ENCODE measurements around the gene MLEC.

Gene MLEC

DNA sequence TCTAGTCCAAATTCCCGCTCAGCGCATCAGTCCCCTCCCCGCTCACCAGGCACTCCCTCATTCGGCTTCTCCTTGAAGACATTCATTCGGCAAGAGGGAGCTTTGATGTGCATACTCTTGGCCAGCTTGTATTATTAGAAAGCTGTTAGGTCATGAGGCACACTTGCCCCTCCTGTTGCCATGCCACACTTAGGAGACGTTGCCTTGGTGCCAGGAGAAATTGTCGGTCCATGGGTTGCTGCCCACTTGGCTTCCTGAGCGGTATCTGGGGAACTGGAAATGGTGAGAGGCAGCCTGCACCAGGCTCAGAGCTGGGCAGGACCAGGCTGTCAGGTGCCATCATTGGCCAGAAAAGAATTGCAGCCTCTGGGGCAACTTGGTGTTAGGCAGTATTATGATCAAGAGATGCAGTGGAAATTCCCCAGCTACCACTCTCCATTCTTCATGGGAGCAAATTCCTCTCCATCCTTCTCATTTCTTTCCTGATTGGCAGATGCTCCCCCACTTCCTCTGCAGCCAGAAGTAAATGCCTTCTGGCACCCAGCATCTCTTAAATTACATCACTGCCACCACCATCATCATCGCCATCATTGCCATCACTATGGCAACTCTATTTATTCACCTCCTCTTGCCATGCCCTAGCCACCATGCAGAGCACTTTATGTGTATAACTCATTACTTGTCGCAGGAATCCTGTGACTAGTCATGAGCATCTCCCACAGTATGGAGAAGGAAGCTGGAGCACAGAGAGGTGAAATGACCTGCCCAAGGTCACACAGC lies 34.1 kb upstream of the MLEC start:
- Histone ChIP-seq H3K4me1 (ENCODE audit: control insufficient read depth in 2 of 2, insufficient read depth in 1 of 2, low read depth in 1 of 2, low read length in 2 of 2) (peaks cover 14 to 18% of the 10 kb centered on the region in 2 donors), H2AK5ac (ENCODE audit: low read depth, low read length) (no peak overlapping the region), H3K18ac (ENCODE audit: low read length) (no peak overlapping the region), H3K9ac (ENCODE audit: low read depth, low read length, poor library complexity) (no peak overlapping the region), H3K4me3 (ENCODE audit: low read length in 2 of 2) (no peak overlapping the region), H2BK120ac (ENCODE audit: low read depth, low read length) (no peak overlapping the region), H3K79me1 (ENCODE audit: low read depth, low read length) (no peaks in the 10 kb centered on the region), H3K9me3 (replicated peaks in 1 of 2; ENCODE audit: control insufficient read depth in 2 of 2, insufficient read depth in 1 of 2, low read depth in 1 of 2, low read length in 2 of 2) (no peaks in the 10 kb centered on the region), H3K36me3 (replicated peaks in 1 of 2; ENCODE audit: control insufficient read depth in 2 of 2, insufficient read depth in 2 of 2, low read length in 2 of 2) (no peaks in the 10 kb centered on the region), H3K27me3 (ENCODE audit: control insufficient read depth in 3 of 3, insufficient read depth in 3 of 3, low read depth in 1 of 3, low read length in 3 of 3) (peaks cover 0 to 20% (median 0%) of the 10 kb centered on the region in 3 experiments), H3K4me2 (ENCODE audit: insufficient read depth, low read length, poor library complexity, severe bottlenecking) (no peak overlapping the region), H3K27ac (replicated peaks; ENCODE audit: low read length) (no peak overlapping the region), H2BK12ac (ENCODE audit: low read length) (no peak overlapping the region), H2AFZ (ENCODE audit: low read length) (no peak overlapping the region), H3K4ac (ENCODE audit: low read length) (no peak overlapping the region), H3K14ac (ENCODE audit: low read length) (no peak overlapping the region), H3K23ac (ENCODE audit: low read depth, low read length, poor library complexity) (no peak overlapping the region), H2BK15ac (ENCODE audit: low read length) (no peak overlapping the region), H4K91ac (ENCODE audit: low read depth, low read length, poor library complexity) (no peak overlapping the region), H4K8ac (ENCODE audit: low read depth, low read length) (no peak overlapping the region), H2BK5ac (ENCODE audit: low read length) (no peak overlapping the region)
- no CpG with 5 or more reads among the region's 10 CpGs for WGBS, 2 donors (ENCODE audit: extremely low coverage in 2 of 2, insufficient read length in 2 of 2, insufficient replicate concordance in 1 of 2)
- no peak for DNase-seq (ENCODE audit: low spot score)

GRCh38 chr12:120653611-120654010 lies 33.3 kb upstream of the MLEC start:
- no peak for DNase-seq (ENCODE audit: low spot score)
- Histone ChIP-seq H3K9ac (ENCODE audit: low read depth, low read length, poor library complexity) (no peak overlapping the region), H2BK12ac (ENCODE audit: low read length) (no peak overlapping the region), H3K4me3 (ENCODE audit: low read length in 2 of 2) (no peak overlapping the region), H4K91ac (ENCODE audit: low read depth, low read length, poor library complexity) (no peak overlapping the region), H3K79me1 (ENCODE audit: low read depth, low read length) (no peaks in the 10 kb centered on the region), H2AFZ (ENCODE audit: low read length) (no peak overlapping the region), H2AK5ac (ENCODE audit: low read depth, low read length) (no peak overlapping the region), H3K36me3 (replicated peaks in 1 of 2; ENCODE audit: control insufficient read depth in 2 of 2, insufficient read depth in 2 of 2, low read length in 2 of 2) (no peaks in the 10 kb centered on the region), H3K4me1 (ENCODE audit: control insufficient read depth in 2 of 2, insufficient read depth in 1 of 2, low read depth in 1 of 2, low read length in 2 of 2) (peaks cover 14 to 18% of the 10 kb centered on the region in 2 donors), H3K27me3 (ENCODE audit: control insufficient read depth in 3 of 3, insufficient read depth in 3 of 3, low read depth in 1 of 3, low read length in 3 of 3) (peaks cover 0 to 20% (median 0%) of the 10 kb centered on the region in 3 experiments), H3K27ac (replicated peaks; ENCODE audit: low read length) (no peak overlapping the region), H3K4me2 (ENCODE audit: insufficient read depth, low read length, poor library complexity, severe bottlenecking) (no peak overlapping the region), H3K14ac (ENCODE audit: low read length) (no peak overlapping the region), H3K9me3 (replicated peaks in 1 of 2; ENCODE audit: control insufficient read depth in 2 of 2, insufficient read depth in 1 of 2, low read depth in 1 of 2, low read length in 2 of 2) (no peaks in the 10 kb centered on the region), H3K18ac (ENCODE audit: low read length) (no peak overlapping the region), H3K23ac (ENCODE audit: low read depth, low read length, poor library complexity) (no peak overlapping the region), H3K4ac (ENCODE audit: low read length) (no peak overlapping the region), H4K8ac (ENCODE audit: low read depth, low read length) (no peak overlapping the region), H2BK120ac (ENCODE audit: low read depth, low read length) (no peak overlapping the region), H2BK5ac (ENCODE audit: low read length) (no peak overlapping the region), H2BK15ac (ENCODE audit: low read length) (peak overlapping the region; percentile 38)
- no CpG with 5 or more reads among the region's 11 CpGs for WGBS, 2 donors (ENCODE audit: extremely low coverage in 2 of 2, insufficient read length in 2 of 2, insufficient replicate concordance in 1 of 2)

DNA sequence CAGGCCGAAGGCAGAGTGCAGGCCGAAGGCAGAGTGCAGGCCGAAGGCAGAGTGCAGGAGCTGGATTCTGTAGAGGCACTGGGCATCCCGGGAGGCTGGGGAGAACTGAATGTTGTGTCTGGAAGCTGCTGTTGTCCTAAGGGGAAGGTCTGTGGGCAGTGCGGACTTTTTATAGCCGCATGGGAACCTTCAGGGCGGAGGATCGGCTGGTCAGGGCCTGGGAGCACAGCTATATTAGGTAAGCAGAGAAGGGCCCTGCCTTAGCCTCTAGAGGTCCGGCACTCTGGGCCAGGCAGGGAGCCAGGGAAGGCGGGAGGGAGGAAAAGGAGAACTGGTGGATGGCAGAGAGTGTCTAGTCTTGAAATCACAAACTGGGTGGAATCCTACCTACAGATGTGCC lies 32.3 kb upstream of the MLEC start:
- H2AFZ ChIP-seq (ENCODE audit: low read length), result peak overlapping the region; percentile 47
- no peak overlapping the region for H3K9ac ChIP-seq (ENCODE audit: low read depth, low read length, poor library complexity)
- no peak overlapping the region for H2AK5ac ChIP-seq (ENCODE audit: low read depth, low read length)
- H3K23ac ChIP-seq (ENCODE audit: low read depth, low read length, poor library complexity), result no peak overlapping the region
- H4K8ac ChIP-seq (ENCODE audit: low read depth, low read length), result no peak overlapping the region
- no peaks in the 10 kb centered on the region for H3K9me3 ChIP-seq (replicated peaks in 1 of 2; ENCODE audit: control insufficient read depth in 2 of 2, insufficient read depth in 1 of 2, low read depth in 1 of 2, low read length in 2 of 2)
- no peak overlapping the region for H3K14ac ChIP-seq (ENCODE audit: low read length)
- no peak overlapping the region for H3K4me3 ChIP-seq (ENCODE audit: low read length in 2 of 2)
- H3K4me2 ChIP-seq (ENCODE audit: insufficient read depth, low read length, poor library complexity, severe bottlenecking), result no peak overlapping the region
- H4K91ac ChIP-seq (ENCODE audit: low read depth, low read length, poor library complexity), result no peak overlapping the region
- peak overlapping the region; percentile 21 for H2BK120ac ChIP-seq (ENCODE audit: low read depth, low read length)
- whole genome bisulfite sequencing, 2 donors (ENCODE audit: extremely low coverage in 2 of 2, insufficient read length in 2 of 2, insufficient replicate concordance in 1 of 2), result no CpG with 5 or more reads among the region's 10 CpGs
- no peaks in the 10 kb centered on the region for H3K36me3 ChIP-seq (replicated peaks in 1 of 2; ENCODE audit: control insufficient read depth in 2 of 2, insufficient read depth in 2 of 2, low read length in 2 of 2)
- no peak for DNase-seq (ENCODE audit: low spot score)
- no peaks in the 10 kb centered on the region for H3K79me1 ChIP-seq (ENCODE audit: low read depth, low read length)
- H3K27me3 ChIP-seq (ENCODE audit: control insufficient read depth in 3 of 3, insufficient read depth in 3 of 3, low read depth in 1 of 3, low read length in 3 of 3), result peaks cover 0 to 20% (median 0%) of the 10 kb centered on the region in 3 experiments
- H3K4me1 ChIP-seq (ENCODE audit: control insufficient read depth in 2 of 2, insufficient read depth in 1 of 2, low read depth in 1 of 2, low read length in 2 of 2), result peaks cover 11 to 17% of the 10 kb centered on the region in 2 donors
- H3K18ac ChIP-seq (ENCODE audit: low read length), result peak overlapping the region; percentile 21
- H3K4ac ChIP-seq (ENCODE audit: low read length), result no peak overlapping the region
- H2BK5ac ChIP-seq (ENCODE audit: low read length), result no peak overlapping the region
- no peak overlapping the region for H2BK12ac ChIP-seq (ENCODE audit: low read length)
- no peak overlapping the region for H3K27ac ChIP-seq (replicated peaks; ENCODE audit: low read length)
- H2BK15ac ChIP-seq (ENCODE audit: low read length), result no peak overlapping the region

- Histone ChIP-seq H3K36me3 (replicated peaks in 1 of 2; ENCODE audit: control insufficient read depth in 2 of 2, insufficient read depth in 2 of 2, low read length in 2 of 2) (no peaks in the 10 kb centered on the region), H3K4ac (ENCODE audit: low read length) (no peak overlapping the region), H2BK120ac (ENCODE audit: low read depth, low read length) (no peak overlapping the region), H2BK5ac (ENCODE audit: low read length) (no peak overlapping the region), H3K4me2 (ENCODE audit: insufficient read depth, low read length, poor library complexity, severe bottlenecking) (no peak overlapping the region), H4K91ac (ENCODE audit: low read depth, low read length, poor library complexity) (no peak overlapping the region), H2AFZ (ENCODE audit: low read length) (no peak overlapping the region), H3K27me3 (ENCODE audit: control insufficient read depth in 3 of 3, insufficient read depth in 3 of 3, low read depth in 1 of 3, low read length in 3 of 3) (peaks cover 0 to 11% (median 0%) of the 10 kb centered on the region in 3 experiments), H3K9me3 (replicated peaks in 1 of 2; ENCODE audit: control insufficient read depth in 2 of 2, insufficient read depth in 1 of 2, low read depth in 1 of 2, low read length in 2 of 2) (no peaks in the 10 kb centered on the region), H3K23ac (ENCODE audit: low read depth, low read length, poor library complexity) (no peak overlapping the region), H3K18ac (ENCODE audit: low read length) (no peak overlapping the region), H3K79me1 (ENCODE audit: low read depth, low read length) (no peaks in the 10 kb centered on the region), H3K27ac (replicated peaks; ENCODE audit: low read length) (no peak overlapping the region), H4K8ac (ENCODE audit: low read depth, low read length) (no peak overlapping the region), H3K14ac (ENCODE audit: low read length) (no peak overlapping the region), H2BK15ac (ENCODE audit: low read length) (no peak overlapping the region), H2AK5ac (ENCODE audit: low read depth, low read length) (peak overlapping the region; percentile 54), H3K9ac (ENCODE audit: low read depth, low read length, poor library complexity) (no peak overlapping the region), H3K4me3 (ENCODE audit: low read length in 2 of 2) (no peak overlapping the region), H3K4me1 (ENCODE audit: control insufficient read depth in 2 of 2, insufficient read depth in 1 of 2, low read depth in 1 of 2, low read length in 2 of 2) (peaks cover 7 to 15% of the 10 kb centered on the region in 2 donors), H2BK12ac (ENCODE audit: low read length) (no peak overlapping the region)
- no CpG with 5 or more reads among the region's 14 CpGs for WGBS, 2 donors (ENCODE audit: extremely low coverage in 2 of 2, insufficient read length in 2 of 2, insufficient replicate concordance in 1 of 2)
- DNase-seq (ENCODE audit: low spot score), result no peak
These were observed 30.9 kb upstream of the MLEC start for GRCh38 chr12:120656008-120656407.
